Chondrocyte (in vitro differentiated cells): Measurements from ENCODE around the gene IWS1. TPM values are rescaled to one million over a fixed set of nuclear protein-coding genes. Genes with fewer than 3 reads are reported as not detected.
A peak's percentile ranks its signal among the peaks of the same experiment; 100 is the strongest.

Source experiments
- DNase-seq: peaks from one replicate; pipeline ENCODE4 v3.0.0; 2021; ENCODE audit warnings: mixed read lengths, low spot score
- H3K27ac Mint-ChIP-seq: one replicate; pipeline ENCODE4 v1.8.0; 2021; ENCODE audit warnings: mild to moderate bottlenecking, moderate library complexity, mixed read lengths; ENCODE audit not compliant: unreplicated experiment
- H3K27me3 Mint-ChIP-seq: 2 replicates; pipeline ENCODE4 v1.8.0; 2021; ENCODE audit warnings: low read depth, mixed read lengths
- H3K36me3 Mint-ChIP-seq: 2 replicates; pipeline ENCODE4 v1.8.0; 2021; ENCODE audit warnings: low read depth, mixed read lengths
- H3K4me1 Mint-ChIP-seq: 2 replicates; pipeline ENCODE4 v1.8.0; 2021; ENCODE audit warnings: low read depth, mild to moderate bottlenecking, mixed read lengths
- H3K4me3 Mint-ChIP-seq: one replicate; pipeline ENCODE4 v1.8.0; 2021; ENCODE audit warnings: mild to moderate bottlenecking, moderate library complexity, mixed read lengths; ENCODE audit not compliant: unreplicated experiment
- H3K9me3 Mint-ChIP-seq: 2 replicates; pipeline ENCODE4 v1.8.0; 2021; ENCODE audit warnings: low read depth, mixed read lengths
- total RNA-seq: library from RNA; stranded (reverse); gene quantifications from 3 replicates; pipeline ENCODE4 v1.2.1, GENCODE V29; 2021
- TF ChIP-seq, protein P1 (sequence below): fragments of 200-600 bp; sonication (generic); IDR thresholded peaks from 2 replicates; pipeline ENCODE4 v1.5.0; 2021; ENCODE audit warnings: antibody characterized with exemption, mild to moderate bottlenecking, moderate library complexity

IWS1 gene
- total RNA-seq, 1 donor from 2014 or later: 37.4 TPM

- Mint-ChIP-seq H3K27me3 (no peaks in the 10 kb centered on the region), H3K36me3 (peaks cover 20% of the 10 kb centered on the region), H3K27ac (no peak overlapping the region), H3K9me3 (no peaks in the 10 kb centered on the region), H3K4me1 (peaks cover 49% of the 10 kb centered on the region), H3K4me3 (no peak overlapping the region)
- TF ChIP-seq, protein P1, sequence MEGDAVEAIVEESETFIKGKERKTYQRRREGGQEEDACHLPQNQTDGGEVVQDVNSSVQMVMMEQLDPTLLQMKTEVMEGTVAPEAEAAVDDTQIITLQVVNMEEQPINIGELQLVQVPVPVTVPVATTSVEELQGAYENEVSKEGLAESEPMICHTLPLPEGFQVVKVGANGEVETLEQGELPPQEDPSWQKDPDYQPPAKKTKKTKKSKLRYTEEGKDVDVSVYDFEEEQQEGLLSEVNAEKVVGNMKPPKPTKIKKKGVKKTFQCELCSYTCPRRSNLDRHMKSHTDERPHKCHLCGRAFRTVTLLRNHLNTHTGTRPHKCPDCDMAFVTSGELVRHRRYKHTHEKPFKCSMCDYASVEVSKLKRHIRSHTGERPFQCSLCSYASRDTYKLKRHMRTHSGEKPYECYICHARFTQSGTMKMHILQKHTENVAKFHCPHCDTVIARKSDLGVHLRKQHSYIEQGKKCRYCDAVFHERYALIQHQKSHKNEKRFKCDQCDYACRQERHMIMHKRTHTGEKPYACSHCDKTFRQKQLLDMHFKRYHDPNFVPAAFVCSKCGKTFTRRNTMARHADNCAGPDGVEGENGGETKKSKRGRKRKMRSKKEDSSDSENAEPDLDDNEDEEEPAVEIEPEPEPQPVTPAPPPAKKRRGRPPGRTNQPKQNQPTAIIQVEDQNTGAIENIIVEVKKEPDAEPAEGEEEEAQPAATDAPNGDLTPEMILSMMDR: no peak
- no peak for DNase-seq
Observed at GRCh38 chr2:127517465-127517864, 8.8 kb downstream of the IWS1 start.

DNA sequence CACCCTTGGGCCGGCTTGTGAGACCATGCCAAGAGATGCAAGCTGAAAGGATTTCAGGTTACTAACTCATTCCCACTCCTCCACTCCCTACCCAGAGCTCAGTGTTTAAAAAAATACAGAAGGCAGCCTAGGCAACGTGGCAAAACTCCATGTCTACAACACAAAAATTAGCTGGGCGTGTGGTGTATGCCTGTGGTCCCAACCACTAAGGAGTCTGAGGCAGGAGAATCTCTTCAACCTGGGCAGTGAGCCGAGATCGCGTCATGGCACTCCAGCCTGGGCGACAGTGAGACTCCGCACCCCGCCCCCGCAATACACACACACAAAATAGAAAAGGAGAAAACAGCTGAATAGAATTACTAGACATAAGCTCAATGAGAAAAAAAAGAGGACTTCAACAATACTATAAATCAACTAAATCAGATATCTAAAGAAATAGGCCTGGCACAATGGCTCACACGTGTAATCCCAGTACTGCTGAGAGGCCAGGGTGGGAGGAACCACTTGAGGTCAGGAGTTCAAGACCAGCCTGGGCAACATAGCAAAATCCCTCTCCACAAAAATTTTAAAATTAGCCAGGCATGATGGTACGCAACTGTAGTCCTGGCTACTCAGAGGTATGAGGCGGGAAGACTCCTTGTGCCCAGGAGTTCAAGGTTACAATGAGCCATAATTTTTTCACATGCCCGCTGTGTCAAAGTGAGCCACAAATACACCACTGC is 10.1 kb downstream of the IWS1 start:
- peaks cover 15% of the 10 kb centered on the region for H3K36me3 Mint-ChIP-seq
- peak overlapping the region; percentile 58 for H3K27ac Mint-ChIP-seq
- DNase-seq: no peak
- no peak overlapping the region for H3K4me3 Mint-ChIP-seq
- no peaks in the 10 kb centered on the region for H3K9me3 Mint-ChIP-seq
- TF ChIP-seq, protein P1: no peak
- peaks cover 61% of the 10 kb centered on the region for H3K4me1 Mint-ChIP-seq
- H3K27me3 Mint-ChIP-seq: no peaks in the 10 kb centered on the region

GRCh38 chr2:127515383-127515915 is 10.8 kb downstream of the IWS1 start:
- TF ChIP-seq, protein P1: no peak
- Mint-ChIP-seq H3K36me3 (peaks cover 14% of the 10 kb centered on the region), H3K4me3 (no peak overlapping the region), H3K9me3 (no peaks in the 10 kb centered on the region), H3K4me1 (peaks cover 67% of the 10 kb centered on the region), H3K27ac (peak overlapping the region; percentile 58), H3K27me3 (no peaks in the 10 kb centered on the region)
- DNase-seq: no peak

GRCh38 chr2:127514485-127514884 is 11.8 kb downstream of the IWS1 start:
- Mint-ChIP-seq H3K27me3 (no peaks in the 10 kb centered on the region), H3K4me3 (no peak overlapping the region), H3K36me3 (peaks cover 14% of the 10 kb centered on the region), H3K27ac (peak overlapping the region; percentile 49), H3K9me3 (no peaks in the 10 kb centered on the region), H3K4me1 (peaks cover 77% of the 10 kb centered on the region)
- DNase-seq: no peak
- TF ChIP-seq, protein P1: no peak

DNA sequence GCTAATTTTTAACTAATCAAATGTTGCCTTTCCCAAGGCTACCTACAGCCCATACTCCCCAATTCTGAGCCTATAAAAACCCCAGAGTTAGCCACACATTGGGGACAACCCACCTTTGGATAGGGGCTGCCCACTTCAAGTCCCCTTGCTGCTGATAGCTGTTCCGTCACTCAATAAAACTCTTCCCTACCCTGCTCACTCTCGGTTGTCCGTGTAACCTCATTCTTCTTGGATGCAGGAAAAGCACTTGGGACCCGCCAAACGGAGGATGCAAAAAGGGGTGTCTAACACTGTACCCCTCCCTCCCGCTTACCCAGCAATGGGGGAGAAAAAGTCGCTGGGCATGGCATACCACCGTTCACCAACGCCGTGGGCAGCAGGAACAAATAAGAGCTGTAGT is 12.2 kb downstream of the IWS1 start:
- H3K4me1 Mint-ChIP-seq: peaks cover 81% of the 10 kb centered on the region
- peaks cover 14% of the 10 kb centered on the region for H3K36me3 Mint-ChIP-seq
- no peaks in the 10 kb centered on the region for H3K27me3 Mint-ChIP-seq
- TF ChIP-seq, protein P1: no peak
- H3K9me3 Mint-ChIP-seq: no peaks in the 10 kb centered on the region
- H3K27ac Mint-ChIP-seq: peak overlapping the region; percentile 46
- H3K4me3 Mint-ChIP-seq: no peak overlapping the region
- DNase-seq: no peak
